IPS-11a (cell line): ENCODE results near the gene MAP7.
"Not testable (repeated sequence)": the region's sequence is repeated elsewhere in the genome, so short reads cannot be mapped to it uniquely, and the experiment has no call there.

Experiments used
- H3K4me3 ChIP-seq: one replicate; pipeline ENCODE4 v1.5.1; 2013; ENCODE audit warnings: low read depth, low read length, control low read depth

MAP7 gene

GRCh38 chr6:136471372-136471771, 78.8 kb downstream of the MAP7 start:
- H3K4me3 ChIP-seq = no peak overlapping the region

GRCh38 chr6:136470044-136470443, 80.2 kb downstream of the MAP7 start:
- no peak overlapping the region for H3K4me3 ChIP-seq

- H3K4me3 ChIP-seq = no peak overlapping the region
These were observed 81.1 kb downstream of the MAP7 start for GRCh38 chr6:136469154-136469553.

GRCh38 chr6:136468711-136469110, 81.5 kb downstream of the MAP7 start:
- H3K4me3 ChIP-seq = no peak overlapping the region

GRCh38 chr6:136467186-136467585, 83.0 kb downstream of the MAP7 start:
- H3K4me3 ChIP-seq = no peak overlapping the region

- no peak overlapping the region for H3K4me3 ChIP-seq
These were observed 83.4 kb downstream of the MAP7 start for GRCh38 chr6:136466777-136467176.

GRCh38 chr6:136465766-136466303, 84.4 kb downstream of the MAP7 start:
- H3K4me3 ChIP-seq = no peak overlapping the region

- no peak overlapping the region for H3K4me3 ChIP-seq
These were observed 85.3 kb downstream of the MAP7 start for GRCh38 chr6:136464874-136465273.

- H3K4me3 ChIP-seq = no peak overlapping the region
These were observed 86.1 kb downstream of the MAP7 start for GRCh38 chr6:136464148-136464547.

- H3K4me3 ChIP-seq = no peak overlapping the region
These were observed 86.5 kb downstream of the MAP7 start for GRCh38 chr6:136463743-136464142.

GRCh38 chr6:136446579-136447187, 103.5 kb downstream of the MAP7 start:
- H3K4me3 ChIP-seq = no peak overlapping the region

- H3K4me3 ChIP-seq = no peak overlapping the region
These were observed 104.1 kb downstream of the MAP7 start for GRCh38 chr6:136446145-136446544.

- H3K4me3 ChIP-seq = no peak overlapping the region
These were observed 105.2 kb downstream of the MAP7 start for GRCh38 chr6:136445063-136445462.

GRCh38 chr6:136440203-136440602, 110.0 kb downstream of the MAP7 start:
- no peak overlapping the region for H3K4me3 ChIP-seq

GRCh38 chr6:136439514-136440190, 110.6 kb downstream of the MAP7 start:
- no peak overlapping the region for H3K4me3 ChIP-seq

GRCh38 chr6:136438441-136438840, 111.8 kb downstream of the MAP7 start:
- no peak overlapping the region for H3K4me3 ChIP-seq

- H3K4me3 ChIP-seq = no peak overlapping the region
These were observed 113.0 kb downstream of the MAP7 start for GRCh38 chr6:136437246-136437645.

- no peak overlapping the region for H3K4me3 ChIP-seq
These were observed 115.1 kb downstream of the MAP7 start for GRCh38 chr6:136435101-136435500.

GRCh38 chr6:136431306-136431705, 118.9 kb downstream of the MAP7 start:
- not testable (repeated sequence) for H3K4me3 ChIP-seq

GRCh38 chr6:136429264-136430065, 120.8 kb downstream of the MAP7 start:
- no peak overlapping the region for H3K4me3 ChIP-seq

GRCh38 chr6:136427378-136427717, 122.9 kb downstream of the MAP7 start:
- H3K4me3 ChIP-seq = no peak overlapping the region
